Measurements from ENCODE around the gene CTCF.
"Not testable (repeated sequence)": the region's sequence is repeated elsewhere in the genome, so short reads cannot be mapped to it uniquely, and the experiment has no call there.

The CTCF gene, protein sequence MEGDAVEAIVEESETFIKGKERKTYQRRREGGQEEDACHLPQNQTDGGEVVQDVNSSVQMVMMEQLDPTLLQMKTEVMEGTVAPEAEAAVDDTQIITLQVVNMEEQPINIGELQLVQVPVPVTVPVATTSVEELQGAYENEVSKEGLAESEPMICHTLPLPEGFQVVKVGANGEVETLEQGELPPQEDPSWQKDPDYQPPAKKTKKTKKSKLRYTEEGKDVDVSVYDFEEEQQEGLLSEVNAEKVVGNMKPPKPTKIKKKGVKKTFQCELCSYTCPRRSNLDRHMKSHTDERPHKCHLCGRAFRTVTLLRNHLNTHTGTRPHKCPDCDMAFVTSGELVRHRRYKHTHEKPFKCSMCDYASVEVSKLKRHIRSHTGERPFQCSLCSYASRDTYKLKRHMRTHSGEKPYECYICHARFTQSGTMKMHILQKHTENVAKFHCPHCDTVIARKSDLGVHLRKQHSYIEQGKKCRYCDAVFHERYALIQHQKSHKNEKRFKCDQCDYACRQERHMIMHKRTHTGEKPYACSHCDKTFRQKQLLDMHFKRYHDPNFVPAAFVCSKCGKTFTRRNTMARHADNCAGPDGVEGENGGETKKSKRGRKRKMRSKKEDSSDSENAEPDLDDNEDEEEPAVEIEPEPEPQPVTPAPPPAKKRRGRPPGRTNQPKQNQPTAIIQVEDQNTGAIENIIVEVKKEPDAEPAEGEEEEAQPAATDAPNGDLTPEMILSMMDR

DNA sequence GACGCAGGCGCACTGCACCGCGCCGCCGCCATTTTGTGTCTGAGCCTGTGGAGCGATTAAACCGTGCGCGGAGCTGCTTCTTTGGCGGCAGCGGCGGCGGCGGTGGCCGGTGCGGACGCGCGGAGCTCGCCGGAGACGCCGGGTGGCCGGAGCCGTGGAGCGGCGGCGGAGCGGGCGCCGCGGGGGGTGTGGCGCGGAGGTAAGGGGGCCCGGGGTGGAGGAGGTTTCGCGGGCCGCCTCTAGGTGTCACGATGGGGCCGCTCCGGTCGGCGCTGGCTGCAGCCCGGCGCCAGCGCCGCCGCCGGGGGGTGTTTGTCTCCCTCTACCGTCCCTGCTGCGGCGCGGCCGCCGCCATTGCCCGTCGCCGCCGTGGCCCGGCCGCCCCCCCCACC lies at the start of gene CTCF:
CTCF (plus strand) TSS at position 1 of the 392 bp plus-strand sequence. CDS start 48,307 bp downstream, outside the sequence.
- peak; percentile 76 for DNase-seq (ENCODE audit: low spot score)

DNA sequence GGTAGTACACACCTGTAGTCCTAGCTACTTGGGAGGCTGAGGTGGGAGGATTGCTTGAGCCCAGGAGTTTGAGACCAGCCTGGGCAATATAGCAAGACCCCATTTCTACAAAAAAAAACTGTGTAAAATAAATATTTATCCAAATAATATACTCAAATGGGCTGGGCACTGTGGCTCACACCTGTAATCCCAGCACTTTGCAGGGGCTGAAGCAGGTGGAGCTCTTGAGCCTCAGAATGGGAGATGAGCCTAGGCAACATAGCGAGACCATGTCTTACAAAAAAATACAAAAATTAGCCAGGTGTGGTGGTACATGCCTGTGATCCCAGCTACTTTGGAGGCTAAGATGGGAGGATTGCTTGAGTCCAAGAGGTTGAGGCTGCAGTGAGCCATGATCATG lies 48.4 kb upstream of the CTCF start:
- DNase-seq (ENCODE audit: low spot score), result not testable (repeated sequence)

DNA sequence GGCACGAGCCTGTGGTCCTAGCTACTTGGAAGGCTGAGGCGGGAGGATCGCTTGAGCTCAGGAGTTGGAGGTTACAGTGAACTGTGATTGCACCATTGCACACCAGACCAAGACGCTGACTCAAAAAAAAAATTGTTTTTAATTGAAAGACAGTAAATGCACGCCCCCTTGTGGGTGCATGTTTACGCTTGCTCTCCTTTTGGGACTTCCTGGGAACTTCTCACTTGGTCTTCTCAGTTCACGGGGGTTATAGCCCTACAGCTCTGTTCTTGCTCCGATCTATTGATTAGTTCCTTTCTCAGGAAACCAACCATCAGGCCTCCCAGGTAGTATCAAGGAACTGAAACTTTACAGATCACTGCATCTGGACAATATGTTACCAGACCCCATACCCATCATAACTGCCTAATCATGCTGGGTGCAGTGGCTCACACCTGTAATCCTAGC lies 47.9 kb upstream of the CTCF start:
- peak; percentile 79 for DNase-seq (ENCODE audit: low spot score)

DNA sequence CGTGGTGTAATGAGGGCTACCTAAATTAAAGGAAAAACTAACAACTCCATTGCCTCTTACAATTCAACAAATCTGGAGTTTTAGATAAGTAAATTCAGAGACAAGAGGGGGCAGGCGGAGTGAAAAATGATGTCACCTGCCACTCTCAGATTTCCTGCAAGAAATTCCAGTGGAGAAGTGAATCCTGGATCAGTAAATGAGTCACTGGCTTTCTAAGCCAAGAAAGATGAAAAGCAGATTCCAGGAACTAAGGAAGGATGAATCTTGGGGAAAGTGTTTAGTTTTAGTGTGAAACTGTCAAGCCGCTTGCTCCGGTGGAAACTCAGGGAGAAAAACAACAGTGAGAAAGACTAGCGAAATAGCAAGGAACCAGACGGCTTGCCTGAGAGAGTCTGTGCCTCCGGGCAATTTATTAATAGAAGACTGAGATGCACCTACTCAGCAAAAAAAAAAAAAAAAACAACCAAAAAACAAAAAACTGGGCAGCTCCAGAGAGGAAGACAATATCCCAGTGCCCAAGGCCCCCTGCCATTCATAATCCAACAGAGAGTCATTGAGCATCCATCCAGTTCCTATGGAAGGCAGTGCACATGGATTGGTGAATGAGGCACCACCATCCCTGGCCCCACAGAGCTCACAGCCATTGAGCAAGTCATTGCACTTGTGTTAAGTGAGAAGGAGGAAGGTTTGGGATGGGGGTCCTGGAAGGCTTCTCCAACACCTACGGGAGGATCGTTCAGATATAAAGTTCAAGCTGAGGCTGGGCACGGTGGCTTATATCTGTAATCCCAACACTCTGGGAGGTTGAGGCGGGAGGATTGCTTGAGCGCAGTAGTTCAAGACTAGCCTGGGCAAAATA lies 45.8 kb upstream of the CTCF start:
- DNase-seq (ENCODE audit: low spot score), result no peak

DNA sequence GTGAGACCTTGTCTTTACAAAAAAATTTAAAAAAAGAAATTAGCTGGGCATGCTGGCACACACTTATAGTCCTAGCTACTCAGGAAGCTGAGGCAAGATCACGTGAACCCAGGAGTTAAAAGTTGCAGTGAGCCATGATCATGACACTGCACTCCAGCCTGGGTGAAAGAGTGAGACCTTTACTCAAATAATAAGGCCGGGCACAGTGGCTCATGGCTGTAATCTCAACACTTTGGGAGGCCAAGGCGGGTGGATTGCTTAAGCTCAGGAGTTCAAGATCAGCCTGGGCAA lies 45.2 kb upstream of the CTCF start:
- DNase-seq (ENCODE audit: low spot score), result no peak

DNA sequence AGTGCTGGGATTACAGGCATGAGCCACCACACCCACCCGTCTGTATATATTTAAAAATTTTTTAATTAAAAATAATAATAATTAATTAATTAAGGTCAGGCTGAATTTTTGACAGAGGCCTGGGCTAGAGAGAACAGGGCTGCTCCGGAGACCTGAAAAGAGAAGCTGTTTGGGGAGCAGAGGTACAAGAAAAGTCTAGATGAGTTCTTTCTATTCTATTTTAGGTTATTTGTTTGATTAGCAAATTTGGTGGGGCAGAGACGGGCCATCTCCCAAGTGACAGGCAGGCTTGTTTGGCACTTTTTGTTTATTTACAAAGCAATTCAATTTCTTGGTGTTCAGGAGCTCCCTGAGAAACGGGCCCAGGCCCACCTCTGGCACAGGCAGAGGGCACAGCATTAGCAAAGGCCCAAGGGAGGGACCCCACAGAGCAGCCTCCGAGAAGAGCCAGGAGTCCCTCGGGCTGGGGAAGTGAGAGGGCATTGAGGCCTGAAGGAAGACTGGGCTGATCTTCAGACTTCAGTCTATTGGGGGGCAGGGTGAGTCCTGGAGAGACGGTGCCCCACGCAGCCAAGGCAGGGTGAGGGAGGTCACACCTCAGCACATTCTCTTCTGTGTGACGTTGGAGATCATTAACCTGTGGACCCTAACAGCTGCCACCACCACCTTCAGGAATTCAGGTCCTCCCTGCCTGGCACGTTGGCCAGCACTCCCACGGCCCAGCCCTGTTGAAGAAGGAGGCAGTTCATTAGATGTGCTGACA lies 44.5 kb upstream of the CTCF start:
- DNase-seq (ENCODE audit: low spot score), result no peak

DNA sequence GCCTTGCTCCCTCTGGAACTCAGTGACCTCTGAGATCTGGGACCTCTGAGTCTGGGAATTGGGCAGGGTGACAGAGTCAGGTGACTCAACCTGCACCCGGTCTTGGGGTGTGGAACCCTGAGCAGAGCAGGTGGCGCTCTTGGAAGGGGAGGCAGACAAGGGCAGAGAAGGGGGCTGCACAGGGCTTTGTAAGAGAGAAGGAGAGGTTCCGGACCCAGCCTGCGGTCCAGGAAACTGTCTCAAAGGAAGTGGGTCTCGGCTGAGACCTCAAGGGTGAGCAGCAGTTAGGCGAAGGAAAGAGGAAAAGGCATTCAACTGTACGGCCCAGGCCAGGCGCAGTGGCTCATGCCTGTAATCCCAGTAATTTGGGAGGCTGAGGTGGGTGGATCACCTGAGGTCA lies 43.6 kb upstream of the CTCF start:
- no peak for DNase-seq (ENCODE audit: low spot score)

DNA sequence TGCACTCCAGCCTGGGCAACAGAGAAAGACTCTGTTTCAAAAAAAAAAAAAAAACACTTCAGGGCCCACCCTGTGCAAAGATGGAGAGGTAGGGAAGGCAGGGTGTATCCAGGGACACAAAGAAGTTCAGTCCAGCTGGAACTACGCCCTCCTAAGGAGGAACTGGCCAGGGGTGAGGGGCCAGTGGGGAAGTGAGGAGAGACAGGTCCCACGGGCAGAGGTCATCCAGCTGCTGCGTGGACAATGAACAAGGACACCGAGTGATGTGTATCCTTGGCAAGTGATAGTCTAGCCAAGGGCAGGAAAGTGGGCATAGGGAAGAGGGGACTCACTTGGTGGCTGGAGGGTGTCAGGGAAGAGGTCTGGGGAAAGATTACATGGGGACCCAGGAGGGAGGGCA lies 43.1 kb upstream of the CTCF start:
- no peak for DNase-seq (ENCODE audit: low spot score)

DNA sequence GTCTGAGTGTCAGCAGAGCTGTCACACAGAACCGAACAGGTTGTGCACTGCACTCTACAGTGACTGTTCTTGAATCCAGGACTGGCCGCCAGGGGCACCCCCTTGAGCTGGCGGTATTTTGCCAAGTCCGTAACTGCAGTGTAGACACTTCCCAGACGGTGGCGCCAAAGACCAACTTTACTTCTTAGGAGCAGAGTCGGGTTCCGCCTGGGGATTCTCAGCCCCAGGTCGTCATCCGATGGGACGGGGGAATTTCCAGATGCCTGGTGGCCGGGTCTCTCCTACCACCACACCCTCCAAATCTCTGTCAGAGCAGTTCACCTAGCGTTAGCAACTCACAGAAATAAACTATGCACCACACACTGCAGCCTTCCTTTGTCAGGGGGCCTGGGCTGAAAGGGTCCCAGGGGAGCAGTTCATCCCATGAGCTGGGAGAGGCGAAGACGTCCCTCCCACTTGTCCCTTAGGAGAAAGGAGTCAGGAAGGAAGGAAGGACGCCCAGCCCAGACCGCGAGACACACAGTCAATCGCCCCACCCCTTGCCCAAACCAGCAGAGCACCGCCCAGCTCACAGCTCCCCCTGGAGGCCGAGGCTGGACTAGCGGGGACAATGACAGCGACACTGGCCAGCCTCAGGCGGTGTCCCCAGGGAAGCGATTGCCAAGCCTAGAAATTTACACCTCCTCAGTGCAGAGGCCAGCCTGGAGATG lies 41.1 kb upstream of the CTCF start:
- peak; percentile 97 for DNase-seq (ENCODE audit: low spot score)

DNA sequence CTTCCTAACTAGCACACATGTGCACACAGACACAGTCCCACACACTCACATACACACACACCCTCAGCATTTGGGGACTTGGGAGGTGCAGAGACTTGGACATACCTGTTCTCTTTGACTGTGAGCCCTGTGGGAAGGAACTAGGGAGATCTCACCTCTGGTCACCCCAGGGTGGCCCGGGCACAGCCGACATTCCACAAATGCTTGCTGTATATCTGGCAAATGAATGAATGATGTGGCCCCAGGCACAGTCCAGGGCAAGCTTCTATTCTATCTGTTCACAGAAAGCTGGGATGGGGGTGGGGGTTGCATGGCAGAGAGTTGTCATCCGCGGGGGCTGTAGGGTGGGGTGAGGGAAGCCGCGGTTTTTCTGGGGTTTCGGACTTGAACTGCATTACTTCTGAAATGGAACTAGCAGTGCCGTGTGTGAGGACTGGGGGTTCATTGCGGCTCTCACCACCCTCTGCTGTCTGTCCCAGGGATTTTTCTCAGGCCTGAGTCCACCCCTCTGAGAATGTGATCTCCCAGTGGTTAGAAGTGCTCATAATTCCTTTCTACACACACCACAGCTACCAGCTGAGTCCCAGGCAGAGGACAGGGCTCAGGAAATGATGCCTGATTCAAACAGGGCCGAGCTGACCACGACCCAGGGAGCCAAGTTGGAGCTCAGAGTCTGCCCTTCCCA lies 37.0 kb upstream of the CTCF start:
- no peak for DNase-seq (ENCODE audit: low spot score)

DNA sequence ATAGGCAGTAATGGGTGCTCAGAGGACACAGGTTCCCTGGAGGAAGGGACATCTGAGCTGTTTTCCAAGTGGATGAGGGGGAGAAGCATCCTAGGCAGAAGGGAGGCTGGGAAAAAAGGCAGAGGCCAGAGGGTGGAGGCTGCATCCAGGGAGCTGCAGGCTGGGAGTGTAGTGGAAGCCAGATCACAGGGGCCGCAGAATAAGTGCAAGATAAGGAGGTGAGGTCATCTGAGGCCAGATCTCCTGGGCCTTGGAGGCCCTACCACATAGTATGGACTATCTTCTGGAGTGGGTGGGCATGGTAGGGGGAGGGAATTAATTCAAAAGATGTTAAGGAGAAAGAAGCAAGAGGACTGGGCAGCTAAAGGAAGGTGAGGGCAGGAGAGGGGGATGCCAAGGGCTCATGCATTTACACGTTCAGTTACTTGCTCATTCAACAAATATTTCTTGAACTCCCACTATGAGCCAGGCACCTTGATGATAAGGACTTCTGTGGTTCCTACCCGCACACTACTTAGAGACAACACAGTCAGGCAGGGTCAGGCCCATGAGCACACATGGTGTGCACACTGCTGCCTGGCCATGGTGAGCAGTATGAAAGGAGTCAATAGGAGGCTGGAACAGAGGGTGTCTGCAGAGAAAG lies 36.1 kb upstream of the CTCF start:
- DNase-seq (ENCODE audit: low spot score), result no peak

DNA sequence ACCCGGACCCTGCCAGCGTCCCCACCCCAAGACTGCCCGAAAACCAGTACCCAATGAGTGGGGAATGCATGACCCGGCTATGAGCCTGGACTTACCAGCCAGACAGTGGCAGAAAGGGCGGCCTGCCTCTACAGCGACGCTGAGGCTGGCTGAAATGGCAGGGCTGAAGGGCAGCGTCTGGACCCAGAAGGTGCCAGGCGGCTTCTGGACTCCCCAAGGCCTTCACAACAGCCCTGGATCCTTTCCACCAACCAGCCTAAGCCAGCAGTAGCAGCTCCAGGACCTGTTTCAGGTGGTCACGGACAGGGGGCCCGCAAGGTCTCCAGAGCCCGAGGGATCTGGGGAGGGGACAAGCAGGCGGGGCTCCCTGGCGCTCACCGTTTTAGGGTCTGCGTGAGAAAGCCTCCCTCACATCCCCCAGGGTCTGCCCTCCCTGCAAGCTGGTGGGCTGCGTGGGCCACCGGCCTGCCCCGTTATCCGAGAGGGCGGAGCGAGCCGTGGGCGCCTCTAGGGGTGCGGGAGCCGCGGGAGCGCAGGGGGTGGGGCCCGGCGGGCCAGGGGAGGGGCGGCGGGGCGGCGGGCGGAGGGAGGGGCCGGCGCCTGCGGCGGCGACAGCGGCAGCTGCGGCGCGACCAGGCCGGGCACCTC lies 34.0 kb upstream of the CTCF start, which contains the start of gene RIPOR1:
RIPOR1 (plus strand) TSS at position 608 of the 648 bp plus-strand sequence. CDS start 9,618 bp downstream, outside the sequence.
- DNase-seq (ENCODE audit: low spot score), result no peak

DNA sequence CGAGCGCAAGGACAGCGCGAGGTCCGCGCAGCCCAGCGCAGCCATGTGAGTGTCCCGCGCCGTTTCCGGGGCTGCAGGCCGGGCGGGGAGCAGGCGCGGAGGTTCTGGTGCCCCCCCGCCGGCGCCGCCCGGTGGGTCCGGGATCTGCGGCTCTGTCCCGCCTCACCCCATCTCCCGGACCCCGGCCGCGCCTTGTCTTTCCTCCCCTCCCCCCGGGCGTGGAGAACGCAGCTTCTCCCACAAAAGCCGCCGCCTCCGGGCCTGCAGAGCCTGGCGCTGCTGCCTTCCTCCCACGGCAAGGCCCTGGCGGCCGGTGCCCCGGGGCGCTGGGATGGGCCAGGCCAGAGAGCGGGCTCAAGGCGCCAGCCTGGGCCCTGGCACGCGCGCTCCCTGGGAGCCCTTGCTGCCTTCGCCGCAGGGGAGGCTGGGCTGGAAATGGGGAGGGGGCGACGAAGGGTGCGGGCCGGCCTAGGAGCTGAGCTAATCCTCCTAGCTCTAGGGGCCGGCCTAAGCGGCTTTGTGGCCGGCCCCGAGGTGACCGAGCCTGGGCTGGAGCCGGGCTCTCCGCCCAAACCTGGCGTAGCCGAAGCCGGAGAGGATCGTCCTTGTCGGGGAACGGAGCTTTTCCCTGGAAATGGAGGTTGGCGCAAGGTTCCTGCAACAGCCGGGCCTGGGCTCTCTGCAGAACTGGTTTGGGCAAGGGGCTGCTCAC lies 33.3 kb upstream of the CTCF start:
- DNase-seq (ENCODE audit: low spot score), result no peak

DNA sequence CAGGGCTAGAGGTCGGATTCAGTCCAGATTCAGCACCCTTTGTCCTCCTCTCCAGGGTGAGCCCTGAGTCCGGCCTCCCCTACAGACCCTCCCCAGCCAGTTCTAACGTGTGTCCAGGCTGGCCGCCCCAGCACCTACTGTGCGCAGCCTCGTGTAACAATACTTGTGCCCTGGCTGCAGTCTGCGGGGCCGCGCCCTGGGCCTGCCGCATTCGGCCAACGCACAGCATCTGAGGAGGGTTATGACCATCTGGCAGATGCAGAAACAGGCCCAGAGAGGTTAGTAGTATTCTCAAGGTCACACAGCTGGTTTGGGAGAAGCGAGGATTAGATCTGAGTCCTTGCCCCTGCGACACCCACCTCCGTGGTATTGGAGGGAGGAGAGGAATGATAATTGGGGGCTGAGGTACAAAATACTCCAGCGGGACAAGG lies 32.7 kb upstream of the CTCF start:
- DNase-seq (ENCODE audit: low spot score), result no peak

DNA sequence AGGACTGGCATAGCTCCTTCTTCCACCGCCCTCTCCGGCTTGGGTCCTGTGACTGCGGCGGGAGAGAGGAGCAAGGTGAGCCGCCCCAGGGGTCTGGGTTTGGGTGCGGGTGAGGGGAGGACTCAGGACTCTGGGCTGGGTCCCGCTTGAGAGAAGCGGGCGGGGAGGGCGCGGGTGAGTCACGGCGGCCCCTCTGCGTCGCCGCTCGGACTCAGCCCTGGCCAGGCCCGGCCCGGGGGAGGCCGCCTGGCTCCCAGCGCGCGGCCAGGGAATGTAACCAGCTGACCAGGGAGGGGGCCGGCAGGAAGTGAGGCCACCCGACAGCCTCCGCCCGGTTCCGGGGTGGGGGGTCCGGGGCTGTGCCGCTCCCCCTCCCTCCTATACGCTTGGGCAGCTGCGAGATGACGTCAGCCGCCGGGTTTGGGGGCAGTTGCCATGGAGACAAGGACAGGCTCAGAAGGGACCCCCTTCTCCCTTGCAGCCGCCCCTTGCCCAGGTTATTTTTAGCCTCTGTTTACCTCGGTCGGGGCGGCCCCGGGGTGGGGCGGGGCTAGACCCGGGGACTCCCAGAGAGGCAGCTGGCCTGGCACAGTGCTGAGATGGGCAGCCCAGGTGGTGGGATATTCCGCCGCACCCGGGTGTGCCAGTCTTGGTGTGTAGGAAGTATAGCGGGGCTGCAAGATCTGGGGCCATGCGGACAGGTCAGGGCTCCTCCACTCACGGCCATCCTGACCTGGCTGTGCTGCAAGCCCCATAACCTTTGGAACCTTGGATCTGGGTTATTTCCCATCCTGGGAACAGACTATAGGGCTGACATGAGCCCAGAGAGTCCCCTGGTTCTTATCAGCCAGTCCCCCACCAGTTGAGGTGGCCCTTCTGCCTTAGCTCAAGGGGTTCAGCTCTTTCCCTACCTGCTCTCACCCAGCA lies 32.0 kb upstream of the CTCF start:
- no peak for DNase-seq (ENCODE audit: low spot score)

DNA sequence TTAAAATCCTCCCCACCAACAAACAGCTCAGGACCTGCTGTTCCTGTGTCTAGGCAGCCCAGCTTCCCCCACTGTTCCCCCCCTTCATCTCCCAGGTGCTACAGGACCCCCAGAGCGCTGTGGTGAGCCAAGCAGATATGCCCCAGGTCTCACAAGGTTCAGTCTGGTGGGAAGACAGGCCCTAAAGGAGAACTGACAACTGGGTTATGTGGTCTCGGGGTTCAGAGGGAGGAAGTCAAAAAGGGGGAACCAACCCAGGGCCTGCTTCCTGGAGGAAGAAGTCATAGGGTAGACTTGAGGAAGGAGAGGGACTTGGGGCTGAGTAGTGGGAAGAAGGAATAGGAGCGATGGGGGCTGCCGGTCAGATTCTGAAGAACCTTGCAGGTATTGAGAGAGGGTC lies 31.1 kb upstream of the CTCF start:
- no peak for DNase-seq (ENCODE audit: low spot score)

DNA sequence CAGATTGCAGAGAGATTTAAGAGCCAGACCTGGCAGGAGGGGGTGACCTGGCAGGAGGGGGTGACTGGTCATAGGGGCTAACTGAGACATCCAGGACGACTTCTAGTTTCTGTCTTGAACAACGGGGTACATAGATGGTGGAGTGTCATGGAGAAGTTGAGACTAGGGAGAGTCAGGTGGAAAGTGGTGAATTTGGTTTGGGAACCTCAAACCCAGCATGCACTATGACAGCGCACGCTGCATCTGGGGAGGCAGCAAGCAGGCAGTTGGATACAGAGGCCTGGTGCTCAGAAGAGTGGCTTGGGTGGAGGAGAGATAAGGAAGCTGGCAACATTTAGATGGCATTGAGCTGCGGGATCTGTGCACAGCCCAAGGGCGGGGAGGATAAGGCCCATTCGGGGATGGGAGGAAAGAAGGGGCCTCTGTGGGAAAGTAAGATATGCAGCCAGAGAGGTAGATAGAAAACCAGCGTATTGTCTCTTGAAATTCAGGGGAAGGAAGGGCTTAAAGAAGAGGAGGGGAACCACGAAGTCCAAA lies 29.2 kb upstream of the CTCF start:
- DNase-seq (ENCODE audit: low spot score), result no peak
